ENCODE data around the gene KHNYN.

- no peak for TF ChIP-seq CTCF (conservative IDR thresholded peaks at IDR 0.05)
- no peak for TF ChIP-seq ZFX (IDR thresholded peaks at IDR 0.05)
Observed at GRCh38 chr14:24422694-24423601, 6.8 kb upstream of the KHNYN start.

Data from C4-2B (cell line).